Measurements from ENCODE around the gene KL.

The KL gene

GRCh38 chr13:33066329-33066728 is 50.1 kb downstream of the KL start:
- Histone ChIP-seq H2BK12ac (ENCODE audit: low read length) (no peak overlapping the region), H3K79me1 (ENCODE audit: low read depth, low read length) (no peaks in the 10 kb centered on the region), H3K14ac (ENCODE audit: low read length) (no peak overlapping the region), H3K4me3 (ENCODE audit: low read length in 2 of 2) (no peak overlapping the region), H3K4me2 (ENCODE audit: insufficient read depth, low read length, poor library complexity, severe bottlenecking) (no peak overlapping the region), H4K91ac (ENCODE audit: low read depth, low read length, poor library complexity) (no peak overlapping the region), H3K18ac (ENCODE audit: low read length) (no peak overlapping the region), H2AK5ac (ENCODE audit: low read depth, low read length) (no peak overlapping the region), H3K36me3 (replicated peaks in 1 of 2; ENCODE audit: control insufficient read depth in 2 of 2, insufficient read depth in 2 of 2, low read length in 2 of 2) (no peaks in the 10 kb centered on the region), H2BK120ac (ENCODE audit: low read depth, low read length) (no peak overlapping the region), H3K4ac (ENCODE audit: low read length) (no peak overlapping the region), H2AFZ (ENCODE audit: low read length) (no peak overlapping the region), H3K23ac (ENCODE audit: low read depth, low read length, poor library complexity) (no peak overlapping the region), H3K27ac (replicated peaks; ENCODE audit: low read length) (no peak overlapping the region), H3K27me3 (ENCODE audit: control insufficient read depth in 3 of 3, insufficient read depth in 3 of 3, low read depth in 1 of 3, low read length in 3 of 3) (no peaks in the 10 kb centered on the region), H2BK5ac (ENCODE audit: low read length) (no peak overlapping the region), H2BK15ac (ENCODE audit: low read length) (peak overlapping the region; percentile 17), H3K4me1 (ENCODE audit: control insufficient read depth in 2 of 2, insufficient read depth in 1 of 2, low read depth in 1 of 2, low read length in 2 of 2) (peaks cover 0 to 5% of the 10 kb centered on the region in 2 donors), H3K9me3 (replicated peaks in 1 of 2; ENCODE audit: control insufficient read depth in 2 of 2, insufficient read depth in 1 of 2, low read depth in 1 of 2, low read length in 2 of 2) (no peaks in the 10 kb centered on the region), H3K9ac (ENCODE audit: low read depth, low read length, poor library complexity) (no peak overlapping the region), H4K8ac (ENCODE audit: low read depth, low read length) (no peak overlapping the region)
- WGBS, 2 donors (ENCODE audit: extremely low coverage in 2 of 2, insufficient read length in 2 of 2, insufficient replicate concordance in 1 of 2) = no CpG with 5 or more reads among the region's 18 CpGs
- no peak for DNase-seq (ENCODE audit: low spot score)

GRCh38 chr13:33069365-33069764 is 53.1 kb downstream of the KL start:
- no peak overlapping the region for H3K9ac ChIP-seq (ENCODE audit: low read depth, low read length, poor library complexity)
- H4K8ac ChIP-seq (ENCODE audit: low read depth, low read length) = no peak overlapping the region
- no CpG with 5 or more reads among the region's 2 CpGs for WGBS, 2 donors (ENCODE audit: extremely low coverage in 2 of 2, insufficient read length in 2 of 2, insufficient replicate concordance in 1 of 2)
- H2AFZ ChIP-seq (ENCODE audit: low read length) = peak overlapping the region; percentile 27
- H3K4me3 ChIP-seq (ENCODE audit: low read length in 2 of 2) = no peak overlapping the region
- no peak overlapping the region for H2BK15ac ChIP-seq (ENCODE audit: low read length)
- no peak overlapping the region for H3K23ac ChIP-seq (ENCODE audit: low read depth, low read length, poor library complexity)
- H2AK5ac ChIP-seq (ENCODE audit: low read depth, low read length) = no peak overlapping the region
- no peak overlapping the region for H3K4ac ChIP-seq (ENCODE audit: low read length)
- no peaks in the 10 kb centered on the region for H3K27me3 ChIP-seq (ENCODE audit: control insufficient read depth in 3 of 3, insufficient read depth in 3 of 3, low read depth in 1 of 3, low read length in 3 of 3)
- no peak overlapping the region for H4K91ac ChIP-seq (ENCODE audit: low read depth, low read length, poor library complexity)
- H3K79me1 ChIP-seq (ENCODE audit: low read depth, low read length) = no peaks in the 10 kb centered on the region
- no peak overlapping the region for H3K18ac ChIP-seq (ENCODE audit: low read length)
- H3K14ac ChIP-seq (ENCODE audit: low read length) = no peak overlapping the region
- peaks cover 2 to 3% of the 10 kb centered on the region in 2 donors for H3K4me1 ChIP-seq (ENCODE audit: control insufficient read depth in 2 of 2, insufficient read depth in 1 of 2, low read depth in 1 of 2, low read length in 2 of 2)
- no peak for DNase-seq (ENCODE audit: low spot score)
- no peak overlapping the region for H2BK120ac ChIP-seq (ENCODE audit: low read depth, low read length)
- no peak overlapping the region for H2BK12ac ChIP-seq (ENCODE audit: low read length)
- no peaks in the 10 kb centered on the region for H3K9me3 ChIP-seq (replicated peaks in 1 of 2; ENCODE audit: control insufficient read depth in 2 of 2, insufficient read depth in 1 of 2, low read depth in 1 of 2, low read length in 2 of 2)
- H3K36me3 ChIP-seq (replicated peaks in 1 of 2; ENCODE audit: control insufficient read depth in 2 of 2, insufficient read depth in 2 of 2, low read length in 2 of 2) = no peaks in the 10 kb centered on the region
- no peak overlapping the region for H2BK5ac ChIP-seq (ENCODE audit: low read length)
- H3K4me2 ChIP-seq (ENCODE audit: insufficient read depth, low read length, poor library complexity, severe bottlenecking) = no peak overlapping the region
- H3K27ac ChIP-seq (replicated peaks; ENCODE audit: low read length) = no peak overlapping the region

GRCh38 chr13:33070713-33071112 is 54.5 kb downstream of the KL start:
- H2BK15ac ChIP-seq (ENCODE audit: low read length) = no peak overlapping the region
- H3K23ac ChIP-seq (ENCODE audit: low read depth, low read length, poor library complexity) = no peak overlapping the region
- no peak overlapping the region for H3K9ac ChIP-seq (ENCODE audit: low read depth, low read length, poor library complexity)
- no peak for DNase-seq (ENCODE audit: low spot score)
- H3K27me3 ChIP-seq (ENCODE audit: control insufficient read depth in 3 of 3, insufficient read depth in 3 of 3, low read depth in 1 of 3, low read length in 3 of 3) = no peaks in the 10 kb centered on the region
- no peak overlapping the region for H3K18ac ChIP-seq (ENCODE audit: low read length)
- H4K8ac ChIP-seq (ENCODE audit: low read depth, low read length) = no peak overlapping the region
- no peak overlapping the region for H3K27ac ChIP-seq (replicated peaks; ENCODE audit: low read length)
- no peak overlapping the region for H2BK5ac ChIP-seq (ENCODE audit: low read length)
- H3K4me1 ChIP-seq (ENCODE audit: control insufficient read depth in 2 of 2, insufficient read depth in 1 of 2, low read depth in 1 of 2, low read length in 2 of 2) = peaks cover 3% of the 10 kb centered on the region in 2 donors
- no peak overlapping the region for H2AFZ ChIP-seq (ENCODE audit: low read length)
- H3K4me3 ChIP-seq (ENCODE audit: low read length in 2 of 2) = no peak overlapping the region
- no peak overlapping the region for H3K4ac ChIP-seq (ENCODE audit: low read length)
- no peaks in the 10 kb centered on the region for H3K9me3 ChIP-seq (replicated peaks in 1 of 2; ENCODE audit: control insufficient read depth in 2 of 2, insufficient read depth in 1 of 2, low read depth in 1 of 2, low read length in 2 of 2)
- H4K91ac ChIP-seq (ENCODE audit: low read depth, low read length, poor library complexity) = no peak overlapping the region
- no peak overlapping the region for H2AK5ac ChIP-seq (ENCODE audit: low read depth, low read length)
- no peak overlapping the region for H2BK120ac ChIP-seq (ENCODE audit: low read depth, low read length)
- H3K79me1 ChIP-seq (ENCODE audit: low read depth, low read length) = no peaks in the 10 kb centered on the region
- no peak overlapping the region for H3K14ac ChIP-seq (ENCODE audit: low read length)
- H2BK12ac ChIP-seq (ENCODE audit: low read length) = no peak overlapping the region
- WGBS, 2 donors (ENCODE audit: extremely low coverage in 2 of 2, insufficient read length in 2 of 2, insufficient replicate concordance in 1 of 2) = no CpG with 5 or more reads among the region's 2 CpGs
- no peak overlapping the region for H3K4me2 ChIP-seq (ENCODE audit: insufficient read depth, low read length, poor library complexity, severe bottlenecking)
- H3K36me3 ChIP-seq (replicated peaks in 1 of 2; ENCODE audit: control insufficient read depth in 2 of 2, insufficient read depth in 2 of 2, low read length in 2 of 2) = no peaks in the 10 kb centered on the region

GRCh38 chr13:33072282-33072681 is 56.1 kb downstream of the KL start:
- Histone ChIP-seq H3K4me2 (ENCODE audit: insufficient read depth, low read length, poor library complexity, severe bottlenecking) (no peak overlapping the region), H2AFZ (ENCODE audit: low read length) (no peak overlapping the region), H3K9ac (ENCODE audit: low read depth, low read length, poor library complexity) (no peak overlapping the region), H4K8ac (ENCODE audit: low read depth, low read length) (no peak overlapping the region), H2BK12ac (ENCODE audit: low read length) (no peak overlapping the region), H3K79me1 (ENCODE audit: low read depth, low read length) (no peaks in the 10 kb centered on the region), H2BK120ac (ENCODE audit: low read depth, low read length) (no peak overlapping the region), H3K27me3 (ENCODE audit: control insufficient read depth in 3 of 3, insufficient read depth in 3 of 3, low read depth in 1 of 3, low read length in 3 of 3) (no peaks in the 10 kb centered on the region), H3K4me1 (ENCODE audit: control insufficient read depth in 2 of 2, insufficient read depth in 1 of 2, low read depth in 1 of 2, low read length in 2 of 2) (peaks cover 3 to 5% of the 10 kb centered on the region in 2 donors), H4K91ac (ENCODE audit: low read depth, low read length, poor library complexity) (no peak overlapping the region), H3K14ac (ENCODE audit: low read length) (no peak overlapping the region), H3K9me3 (replicated peaks in 1 of 2; ENCODE audit: control insufficient read depth in 2 of 2, insufficient read depth in 1 of 2, low read depth in 1 of 2, low read length in 2 of 2) (no peaks in the 10 kb centered on the region), H3K18ac (ENCODE audit: low read length) (no peak overlapping the region), H2BK15ac (ENCODE audit: low read length) (no peak overlapping the region), H3K23ac (ENCODE audit: low read depth, low read length, poor library complexity) (no peak overlapping the region), H3K27ac (replicated peaks; ENCODE audit: low read length) (no peak overlapping the region), H3K36me3 (replicated peaks in 1 of 2; ENCODE audit: control insufficient read depth in 2 of 2, insufficient read depth in 2 of 2, low read length in 2 of 2) (no peaks in the 10 kb centered on the region), H2BK5ac (ENCODE audit: low read length) (no peak overlapping the region), H3K4ac (ENCODE audit: low read length) (no peak overlapping the region), H3K4me3 (ENCODE audit: low read length in 2 of 2) (no peak overlapping the region), H2AK5ac (ENCODE audit: low read depth, low read length) (no peak overlapping the region)
- no CpG with 5 or more reads among the region's 2 CpGs for WGBS, 2 donors (ENCODE audit: extremely low coverage in 2 of 2, insufficient read length in 2 of 2, insufficient replicate concordance in 1 of 2)
- no peak for DNase-seq (ENCODE audit: low spot score)
